Activated CD4-positive, alpha-beta T cell treated with anti-CD3 and anti-CD28 coated beads, Interleukin-2, Interleukin-4, amounts not matched to agents 100 ng/mL and 50 ng/mL, durations not matched to agents 16 hours and 8 hours (primary cell): ENCODE measurements around the gene POLR1H.

ENCODE experiments used
- DNase-seq: peaks from one replicate; pipeline ENCODE4 v3.0.0-alpha.2; 2020; ENCODE audit warnings: low spot score

POLR1H gene

GRCh38 chr6:30096829-30097228 is 35.8 kb downstream of the POLR1H start:
- no peak for DNase-seq

- no peak for DNase-seq
These were observed 37.1 kb downstream of the POLR1H start for GRCh38 chr6:30097902-30098768.

- DNase-seq = no peak
These were observed 39.1 kb downstream of the POLR1H start for GRCh38 chr6:30100154-30100553.

DNA sequence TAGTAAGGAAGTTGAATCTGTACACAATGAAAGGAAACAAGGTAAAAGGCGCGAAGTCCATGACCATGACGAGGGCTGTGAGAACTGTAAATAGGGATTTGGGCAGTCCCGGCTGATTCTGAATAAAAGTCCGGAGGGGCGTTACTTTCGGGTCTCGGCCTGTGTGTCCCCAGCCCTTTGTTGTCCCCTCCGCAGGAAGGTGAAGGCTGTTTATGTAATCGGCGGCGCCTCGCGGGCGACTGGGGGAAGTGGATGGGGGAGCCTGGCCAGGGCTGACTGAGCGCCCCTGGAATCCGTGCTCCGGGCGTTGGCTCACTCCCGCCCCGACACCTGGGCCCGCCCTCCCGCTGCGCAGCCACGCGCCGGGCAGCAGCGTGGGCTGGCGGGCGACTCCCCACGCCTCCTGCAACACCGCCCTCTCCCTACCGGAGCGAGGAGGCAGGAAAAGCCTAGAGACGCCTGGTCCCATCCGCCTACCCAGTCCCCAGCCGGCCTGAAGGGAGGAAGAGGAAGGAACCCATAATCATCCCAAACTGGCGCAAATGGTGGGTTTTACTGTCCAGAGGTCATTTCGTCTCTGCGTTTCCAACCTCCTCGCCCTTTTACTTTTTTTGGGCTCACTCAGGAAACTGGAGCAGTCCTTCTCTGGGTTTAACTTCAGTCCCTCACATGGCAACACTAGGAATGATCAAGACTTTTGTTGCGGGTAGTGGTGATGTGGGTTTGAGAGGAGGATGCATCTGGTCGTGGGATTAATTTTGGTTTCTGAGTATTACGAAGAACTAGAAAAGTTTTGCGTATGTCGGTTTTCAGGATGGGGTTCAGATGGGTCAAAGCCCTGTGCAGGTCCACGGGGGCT is 39.7 kb downstream of the POLR1H start:
- DNase-seq = no peak

- peak; percentile 58 for DNase-seq
These were observed 40.7 kb downstream of the POLR1H start for GRCh38 chr6:30101444-30102413.

DNA sequence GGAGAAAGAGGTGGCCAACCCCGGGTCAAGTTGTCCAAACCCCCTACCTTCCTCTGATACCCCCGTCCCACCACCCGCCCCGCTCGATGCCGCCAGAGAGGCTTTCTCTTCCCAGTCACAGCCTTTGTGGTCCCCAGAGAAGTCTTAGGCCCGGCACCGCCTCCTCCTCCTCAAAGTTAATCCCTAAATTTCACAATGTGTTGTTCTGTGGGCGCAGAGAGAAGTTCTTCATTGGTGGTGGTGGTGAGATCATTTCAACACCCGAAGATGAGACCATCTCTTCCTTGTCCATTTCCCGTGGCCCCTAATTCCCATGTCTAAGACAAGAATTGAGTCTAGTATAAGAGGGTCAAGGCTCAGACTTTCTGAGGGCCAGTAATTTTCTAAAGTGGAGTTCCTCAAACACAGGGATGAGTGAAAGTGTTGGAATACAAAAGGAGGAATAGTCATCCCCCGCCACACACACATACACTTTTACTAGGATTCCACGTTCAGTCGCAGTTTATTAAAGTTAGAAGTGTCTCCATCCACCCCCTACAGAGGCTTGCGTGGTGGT is 41.4 kb downstream of the POLR1H start:
- no peak for DNase-seq

DNA sequence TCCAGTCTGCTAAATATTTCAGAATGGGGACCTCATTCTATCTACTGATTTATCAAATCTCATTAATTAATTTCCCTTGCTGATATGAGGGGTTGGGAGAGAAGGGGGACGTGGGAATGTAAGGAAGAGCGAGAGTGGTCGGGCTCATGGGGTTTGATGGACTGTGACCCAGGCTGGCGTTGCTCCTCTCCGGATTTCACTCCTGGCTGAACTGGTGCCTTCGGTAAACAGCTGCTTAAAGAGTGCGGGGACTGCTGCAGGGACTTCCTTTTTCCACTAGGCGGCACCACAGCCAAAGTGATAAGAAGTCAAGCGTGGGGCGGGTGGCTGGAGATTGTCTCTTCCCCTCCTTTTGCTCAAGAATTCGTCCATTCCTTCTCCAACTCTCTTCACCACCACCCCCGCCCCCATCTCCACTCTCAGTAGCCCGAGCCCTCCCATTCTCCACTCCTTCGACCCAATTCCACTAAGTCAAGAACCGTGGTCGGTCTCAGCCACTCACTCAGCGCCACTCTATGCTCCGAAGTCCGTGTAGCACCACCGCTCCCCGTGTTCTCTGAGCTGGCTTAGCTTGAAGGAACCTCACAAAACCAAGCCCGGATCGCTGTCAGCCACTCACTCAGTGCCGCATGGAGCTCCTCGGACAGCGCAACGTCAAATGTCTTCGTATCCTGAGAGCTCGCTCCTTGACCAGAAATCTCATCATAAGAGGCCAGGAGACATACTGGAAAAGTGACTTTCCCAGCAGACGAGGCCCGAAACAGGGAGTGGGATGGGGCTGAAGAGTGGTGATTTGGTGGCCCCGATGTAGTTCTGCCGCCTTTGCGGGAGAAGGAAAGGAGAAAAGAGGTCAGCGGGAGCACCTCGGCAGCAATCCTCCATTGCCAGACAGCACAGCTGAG is 42.2 kb downstream of the POLR1H start:
- DNase-seq = peak; percentile 85

DNA sequence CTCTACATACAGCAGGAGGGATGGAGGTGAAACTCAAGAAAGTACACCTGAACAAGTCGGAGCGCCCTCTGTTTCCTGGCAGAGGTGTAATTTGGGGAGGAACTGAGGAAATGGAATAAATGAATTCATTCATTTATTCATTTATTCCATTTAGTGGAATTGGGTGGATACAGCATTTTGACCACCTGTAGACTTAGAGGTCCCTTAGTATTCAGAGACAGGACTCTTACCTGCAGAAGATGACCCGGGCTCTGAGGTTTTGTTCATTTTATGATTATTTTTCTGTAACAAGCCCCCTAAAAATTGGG is 42.8 kb downstream of the POLR1H start:
- DNase-seq = no peak

DNA sequence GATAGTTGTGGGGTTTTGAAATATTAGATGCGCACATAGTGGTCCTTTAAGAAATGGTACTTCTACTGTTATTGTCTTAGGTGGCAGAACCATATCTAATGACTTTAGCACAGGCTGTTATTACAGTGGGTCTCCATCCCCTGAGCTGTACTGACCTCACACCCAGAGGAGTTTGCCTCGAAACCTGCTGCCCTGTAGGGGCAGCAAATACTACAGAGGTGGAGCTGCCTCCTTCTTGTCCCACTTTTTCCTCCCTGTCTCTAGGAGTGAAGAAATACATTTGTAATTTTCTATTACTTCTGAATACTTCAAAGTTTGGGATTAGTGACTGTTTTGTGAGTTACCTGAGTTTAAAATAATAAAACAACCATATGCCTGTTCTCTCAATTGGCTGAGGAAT is 43.6 kb downstream of the POLR1H start:
- no peak for DNase-seq

DNA sequence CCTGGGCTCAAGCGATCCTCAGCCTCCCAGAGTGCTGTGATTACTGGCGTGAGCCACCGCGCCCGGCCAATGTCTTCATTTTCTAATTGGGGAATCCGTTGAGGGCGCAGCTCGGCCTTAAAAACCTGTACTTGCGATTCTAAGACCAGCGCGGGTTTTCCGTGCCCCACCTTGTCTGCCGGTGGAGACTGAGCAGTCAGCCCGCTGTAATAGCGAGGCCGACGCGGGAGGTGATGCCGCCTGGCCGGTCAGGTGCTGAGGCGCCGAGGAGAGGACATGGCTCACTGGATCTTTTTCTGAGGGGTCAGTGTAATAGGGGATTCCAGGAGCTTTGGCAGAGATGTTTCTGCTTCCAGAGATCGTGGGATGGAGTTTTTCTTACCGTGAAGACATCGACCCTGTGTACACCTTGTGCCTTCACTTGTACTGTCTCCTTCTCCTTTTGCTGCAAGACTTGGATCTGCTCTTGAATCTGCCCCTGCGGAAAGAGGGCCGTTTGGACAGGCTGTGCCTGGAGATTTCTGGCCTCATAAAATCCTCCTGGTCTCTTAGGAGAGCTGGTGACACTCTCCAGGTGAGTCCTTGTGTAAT is 50.3 kb downstream of the POLR1H start:
- no peak for DNase-seq

DNA sequence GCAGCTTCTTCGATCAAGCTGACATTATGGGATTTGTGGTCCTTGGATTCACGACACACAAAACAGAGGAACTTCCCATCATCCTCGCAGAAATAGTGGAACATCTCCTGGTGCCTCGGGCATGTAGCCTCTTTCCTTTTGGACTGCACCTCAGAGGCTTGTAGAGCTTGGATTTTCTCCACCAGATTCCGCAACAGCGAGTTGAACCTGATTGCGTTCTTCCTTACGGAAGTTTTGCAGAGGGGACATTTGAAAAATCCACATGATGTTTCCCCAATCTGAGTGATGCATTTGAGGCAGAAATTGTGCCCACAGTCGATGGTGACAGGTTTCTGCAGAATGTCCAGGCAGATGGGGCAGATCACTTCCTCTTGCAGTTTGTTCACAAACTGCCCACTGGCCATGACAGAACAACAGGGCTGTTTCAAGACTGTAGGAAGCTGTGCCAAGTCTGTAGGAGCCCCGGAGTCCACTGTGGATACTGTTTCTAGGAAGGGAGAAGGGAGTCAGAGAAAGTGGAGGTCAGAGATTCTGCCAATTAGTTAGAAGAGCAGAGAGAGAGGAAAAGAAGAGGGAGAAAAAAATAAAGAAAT is 51.4 kb downstream of the POLR1H start:
- no peak for DNase-seq

- no peak for DNase-seq
These were observed 52.1 kb downstream of the POLR1H start, which contains the start of gene TRIM31 for GRCh38 chr6:30113003-30113759. Gene TRIM31, minus strand, starts transcription at chr6:30113090. Its CDS starts 285 bp downstream, at chr6:30112805.

DNA sequence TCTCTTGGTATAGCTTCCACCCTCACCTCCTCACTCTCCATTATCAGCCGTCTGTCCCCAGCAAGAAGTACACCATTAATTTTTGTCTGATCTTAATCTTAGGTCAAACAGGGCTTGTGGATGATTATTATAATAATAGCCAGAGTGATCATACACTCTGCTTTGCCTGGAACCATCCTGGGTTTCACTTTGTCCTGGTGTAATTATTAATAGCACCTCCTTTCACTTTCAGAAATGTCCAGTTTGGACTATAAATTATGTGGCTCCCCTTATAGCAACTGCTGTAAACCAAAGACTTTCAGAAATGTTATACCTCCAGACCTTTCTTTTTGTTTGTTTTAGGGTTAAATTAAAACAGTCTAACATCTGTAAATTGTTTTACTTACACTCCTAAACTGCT is 52.8 kb downstream of the POLR1H start:
- no peak for DNase-seq
